Osteocyte (in vitro differentiated cells): ENCODE results near the gene BTBD8. TPM values are rescaled to one million over a fixed set of nuclear protein-coding genes. Genes with fewer than 3 reads are reported as not detected.

Source experiments
- DNase-seq: peaks from one replicate; pipeline ENCODE4 v3.0.0; 2021; ENCODE audit warnings: mixed read lengths; ENCODE audit not compliant: unreplicated experiment; ENCODE audit errors: extremely low spot score
- H3K27ac Mint-ChIP-seq: one replicate; pipeline ENCODE4 v1.8.0; 2021; ENCODE audit warnings: mild to moderate bottlenecking, mixed read lengths; ENCODE audit not compliant: unreplicated experiment
- H3K27me3 Mint-ChIP-seq: one replicate; pipeline ENCODE4 v1.8.0; 2021; ENCODE audit warnings: mixed read lengths; ENCODE audit not compliant: unreplicated experiment
- H3K36me3 Mint-ChIP-seq: one replicate; pipeline ENCODE4 v1.8.0; 2021; ENCODE audit warnings: mixed read lengths; ENCODE audit not compliant: unreplicated experiment
- H3K4me1 Mint-ChIP-seq: one replicate; pipeline ENCODE4 v1.8.0; 2021; ENCODE audit warnings: mixed read lengths; ENCODE audit not compliant: unreplicated experiment
- H3K4me3 Mint-ChIP-seq: one replicate; pipeline ENCODE4 v1.8.0; 2021; ENCODE audit warnings: mild to moderate bottlenecking, moderate library complexity, mixed read lengths; ENCODE audit not compliant: unreplicated experiment
- H3K9me3 Mint-ChIP-seq: one replicate; pipeline ENCODE4 v1.8.0; 2021; ENCODE audit warnings: mixed read lengths; ENCODE audit not compliant: unreplicated experiment
- CTCF ChIP-seq: fragments of 200-600 bp; sonication (generic); IDR thresholded peaks from 2 replicates; pipeline ENCODE4 v1.5.0; 2021; ENCODE audit warnings: antibody characterized with exemption, mild to moderate bottlenecking, moderate library complexity
- total RNA-seq: library from RNA; stranded (reverse); gene quantifications from 2 replicates; pipeline ENCODE4 v1.2.1, GENCODE V29; 2021

The BTBD8 gene
- total RNA-seq, 1 donor from 2014 or later: 2.0 TPM

GRCh38 chr1:92194511-92194910 lies 114.4 kb downstream of the BTBD8 start:
- no peak for TF ChIP-seq CTCF
- H3K27ac Mint-ChIP-seq: no peak overlapping the region
- no peaks in the 10 kb centered on the region for H3K27me3 Mint-ChIP-seq
- H3K4me3 Mint-ChIP-seq: no peak overlapping the region
- DNase-seq: no peak
- H3K36me3 Mint-ChIP-seq: no peaks in the 10 kb centered on the region
- no peaks in the 10 kb centered on the region for H3K4me1 Mint-ChIP-seq
- H3K9me3 Mint-ChIP-seq: no peaks in the 10 kb centered on the region

GRCh38 chr1:92201973-92202372 lies 121.8 kb downstream of the BTBD8 start:
- no peak overlapping the region for H3K4me3 Mint-ChIP-seq
- H3K27me3 Mint-ChIP-seq: peaks cover 7% of the 10 kb centered on the region
- peaks cover 3% of the 10 kb centered on the region for H3K9me3 Mint-ChIP-seq
- DNase-seq: no peak
- H3K36me3 Mint-ChIP-seq: no peaks in the 10 kb centered on the region
- H3K27ac Mint-ChIP-seq: no peak overlapping the region
- H3K4me1 Mint-ChIP-seq: no peaks in the 10 kb centered on the region
- no peak for TF ChIP-seq CTCF

GRCh38 chr1:92203105-92203504 lies 123.0 kb downstream of the BTBD8 start:
- Mint-ChIP-seq H3K4me3 (no peak overlapping the region), H3K4me1 (no peaks in the 10 kb centered on the region), H3K27me3 (peaks cover 9% of the 10 kb centered on the region), H3K36me3 (no peaks in the 10 kb centered on the region), H3K27ac (no peak overlapping the region), H3K9me3 (peaks cover 9% of the 10 kb centered on the region)
- TF ChIP-seq CTCF: no peak
- no peak for DNase-seq

GRCh38 chr1:92210701-92211100 lies 130.6 kb downstream of the BTBD8 start:
- Mint-ChIP-seq H3K4me1 (no peaks in the 10 kb centered on the region), H3K9me3 (peaks cover 6% of the 10 kb centered on the region), H3K27ac (no peak overlapping the region), H3K4me3 (no peak overlapping the region), H3K36me3 (no peaks in the 10 kb centered on the region), H3K27me3 (peaks cover 14% of the 10 kb centered on the region)
- TF ChIP-seq CTCF: no peak
- no peak for DNase-seq

GRCh38 chr1:92211166-92211565 lies 131.0 kb downstream of the BTBD8 start:
- no peaks in the 10 kb centered on the region for H3K36me3 Mint-ChIP-seq
- no peak for TF ChIP-seq CTCF
- peaks cover 6% of the 10 kb centered on the region for H3K9me3 Mint-ChIP-seq
- no peak overlapping the region for H3K4me3 Mint-ChIP-seq
- no peak overlapping the region for H3K27ac Mint-ChIP-seq
- DNase-seq: no peak
- no peaks in the 10 kb centered on the region for H3K4me1 Mint-ChIP-seq
- peaks cover 14% of the 10 kb centered on the region for H3K27me3 Mint-ChIP-seq
